ENCODE data around the gene SPINK9. TPM values are rescaled to one million over a fixed set of nuclear protein-coding genes. Genes with fewer than 3 reads are reported as not detected.

The SPINK9 gene
- total RNA-seq, 1 experiment from 2014 or later: not detected

Other genes starting within 250 kb of the SPINK9 start
- gene SPINK14, start 167.0 kb upstream of the SPINK9 start, total RNA-seq (2014; rRNA removed; shearing (Covaris generic); ENCODE audit: low replicate concordance): not detected in 2 replicates
- gene SPINK6, start 132.5 kb upstream of the SPINK9 start, total RNA-seq (2014; rRNA removed; shearing (Covaris generic); ENCODE audit: low replicate concordance): not detected in 2 replicates
- gene MARCOL, start 97.0 kb upstream of the SPINK9 start, total RNA-seq (2014; rRNA removed; shearing (Covaris generic); ENCODE audit: low replicate concordance): not detected in 2 replicates
- 0.14 and 1.3 TPM in 2 replicates for gene SPINK13, start 66.8 kb upstream of the SPINK9 start, total RNA-seq (2014; rRNA removed; shearing (Covaris generic); ENCODE audit: low replicate concordance)
- not detected in 2 replicates for gene SPINK7, start 23.1 kb upstream of the SPINK9 start, total RNA-seq (2014; rRNA removed; shearing (Covaris generic); ENCODE audit: low replicate concordance)
- gene FBXO38, start 48.4 kb downstream of the SPINK9 start, total RNA-seq (2014; rRNA removed; shearing (Covaris generic); ENCODE audit: low replicate concordance): 25.7 and 35.2 TPM in 2 replicates

Data from Caki2 (cell line).